T-helper 2 cell treated with Interferon-gamma antibody and Interleukin-4, amounts not matched to agents 5 μg/mL and 100 μg/mL, for 36 hours (primary cell): ENCODE measurements around the gene WDR31.
"Not testable (repeated sequence)": the region's sequence is repeated elsewhere in the genome, so short reads cannot be mapped to it uniquely, and the experiment has no call there.

Experiments
- DNase-seq: peaks from one replicate; pipeline ENCODE4 v3.0.0; 2021; ENCODE audit warnings: low spot score
- H3K27ac Mint-ChIP-seq: one replicate; pipeline ENCODE4 v1.8.0; 2021; ENCODE audit warnings: mild to moderate bottlenecking, mixed read lengths
- H3K27me3 Mint-ChIP-seq: one replicate; pipeline ENCODE4 v1.8.0; 2021; ENCODE audit warnings: low read depth, mixed read lengths
- H3K36me3 Mint-ChIP-seq: one replicate; pipeline ENCODE4 v1.8.0; 2021; ENCODE audit warnings: low read depth, mixed read lengths
- H3K4me1 Mint-ChIP-seq: one replicate; pipeline ENCODE4 v1.8.0; 2021; ENCODE audit warnings: low read depth, mixed read lengths
- H3K4me3 Mint-ChIP-seq: one replicate; pipeline ENCODE4 v1.8.0; 2022; ENCODE audit warnings: mild to moderate bottlenecking, moderate library complexity, mixed read lengths
- H3K9me3 Mint-ChIP-seq: one replicate; pipeline ENCODE4 v1.8.0; 2021; ENCODE audit warnings: mixed read lengths

Gene WDR31

GRCh38 chr9:113340011-113340699 lies at the start of gene WDR31:
TSS of gene WDR31 (minus strand) at chr9:113340275. CDS start at chr9:113332022, 8,253 bp downstream.
- peak; percentile 81 for DNase-seq
- H3K4me1 Mint-ChIP-seq: peaks cover 27% of the 10 kb centered on the region
- H3K9me3 Mint-ChIP-seq: no peaks in the 10 kb centered on the region
- peak within 1 kb of the TSS; percentile 80 for H3K4me3 Mint-ChIP-seq
- peak within 1 kb of the TSS; percentile 38 for H3K27ac Mint-ChIP-seq
- peaks cover 6% of the 10 kb centered on the region for H3K27me3 Mint-ChIP-seq
- no peaks in the 10 kb centered on the region for H3K36me3 Mint-ChIP-seq

DNA sequence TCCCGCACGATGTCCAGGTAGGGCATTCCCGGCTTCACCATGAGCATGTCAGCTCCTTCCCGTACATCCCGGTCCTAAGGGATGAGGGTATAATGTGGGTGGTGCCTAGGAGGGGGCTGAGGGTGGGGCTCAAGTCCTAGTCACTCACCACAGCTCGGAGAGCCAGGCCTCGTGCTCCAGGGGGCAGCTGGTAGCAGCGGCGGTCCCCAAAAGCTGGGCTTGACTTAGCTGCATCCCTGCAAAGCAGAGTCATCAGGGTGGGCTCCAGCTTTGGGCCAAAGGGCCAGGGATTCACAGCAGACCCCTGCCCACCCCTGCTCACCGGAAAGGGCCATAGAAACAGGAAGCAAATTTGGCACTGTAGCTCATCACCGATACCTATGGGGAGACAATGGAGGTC lies 49.4 kb upstream of the WDR31 start:
- no peak overlapping the region for H3K27ac Mint-ChIP-seq
- no peak for DNase-seq
- no peaks in the 10 kb centered on the region for H3K4me1 Mint-ChIP-seq
- H3K4me3 Mint-ChIP-seq: no peak overlapping the region
- no peaks in the 10 kb centered on the region for H3K27me3 Mint-ChIP-seq
- no peaks in the 10 kb centered on the region for H3K9me3 Mint-ChIP-seq
- peaks cover 15% of the 10 kb centered on the region for H3K36me3 Mint-ChIP-seq

- H3K36me3 Mint-ChIP-seq: peaks cover 15% of the 10 kb centered on the region
- no peak for DNase-seq
- no peak overlapping the region for H3K27ac Mint-ChIP-seq
These were observed 48.8 kb upstream of the WDR31 start for GRCh38 chr9:113388833-113389232.

DNA sequence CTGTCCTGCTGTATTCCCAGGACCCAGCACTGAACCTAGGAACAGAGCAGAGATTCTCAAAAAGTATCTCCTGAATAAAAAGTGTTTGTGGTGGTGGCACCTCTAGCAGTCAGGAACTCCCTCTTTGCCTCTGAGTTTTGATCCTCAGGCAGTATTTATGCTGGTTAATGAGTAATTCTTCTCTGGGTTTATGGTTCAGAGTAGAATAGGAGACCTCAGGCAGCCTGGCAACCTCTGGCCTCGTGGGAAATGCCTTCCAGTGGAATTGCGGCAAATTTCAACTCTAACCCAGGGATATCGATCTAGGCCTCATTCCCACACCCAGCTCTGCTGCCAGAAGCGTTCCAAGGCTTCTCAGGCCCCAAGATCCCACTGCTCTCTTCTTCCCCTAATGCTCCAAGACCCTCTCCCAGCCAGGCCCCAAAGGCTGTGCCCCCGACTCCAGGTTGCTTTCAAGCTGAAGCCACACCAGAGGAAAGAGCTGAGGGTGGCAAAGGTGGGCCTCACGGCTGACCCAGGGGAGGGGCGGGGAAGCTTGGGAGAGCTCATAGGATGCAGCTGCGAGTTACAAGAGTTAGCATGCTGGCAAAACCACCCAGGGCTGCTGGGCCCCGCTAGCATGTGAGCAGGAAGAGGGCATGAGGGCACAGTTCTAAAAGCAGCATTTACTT lies 47.6 kb upstream of the WDR31 start:
- Mint-ChIP-seq H3K9me3 (no peaks in the 10 kb centered on the region), H3K36me3 (peaks cover 15% of the 10 kb centered on the region), H3K4me3 (no peak overlapping the region), H3K4me1 (no peaks in the 10 kb centered on the region), H3K27me3 (no peaks in the 10 kb centered on the region), H3K27ac (no peak overlapping the region)
- DNase-seq: no peak

More at GRCh38 chr9:113388833-113389232, 48.8 kb upstream of the WDR31 start:
- Mint-ChIP-seq H3K4me3 (no peak overlapping the region), H3K4me1 (no peaks in the 10 kb centered on the region), H3K9me3 (no peaks in the 10 kb centered on the region), H3K27me3 (no peaks in the 10 kb centered on the region)

DNA sequence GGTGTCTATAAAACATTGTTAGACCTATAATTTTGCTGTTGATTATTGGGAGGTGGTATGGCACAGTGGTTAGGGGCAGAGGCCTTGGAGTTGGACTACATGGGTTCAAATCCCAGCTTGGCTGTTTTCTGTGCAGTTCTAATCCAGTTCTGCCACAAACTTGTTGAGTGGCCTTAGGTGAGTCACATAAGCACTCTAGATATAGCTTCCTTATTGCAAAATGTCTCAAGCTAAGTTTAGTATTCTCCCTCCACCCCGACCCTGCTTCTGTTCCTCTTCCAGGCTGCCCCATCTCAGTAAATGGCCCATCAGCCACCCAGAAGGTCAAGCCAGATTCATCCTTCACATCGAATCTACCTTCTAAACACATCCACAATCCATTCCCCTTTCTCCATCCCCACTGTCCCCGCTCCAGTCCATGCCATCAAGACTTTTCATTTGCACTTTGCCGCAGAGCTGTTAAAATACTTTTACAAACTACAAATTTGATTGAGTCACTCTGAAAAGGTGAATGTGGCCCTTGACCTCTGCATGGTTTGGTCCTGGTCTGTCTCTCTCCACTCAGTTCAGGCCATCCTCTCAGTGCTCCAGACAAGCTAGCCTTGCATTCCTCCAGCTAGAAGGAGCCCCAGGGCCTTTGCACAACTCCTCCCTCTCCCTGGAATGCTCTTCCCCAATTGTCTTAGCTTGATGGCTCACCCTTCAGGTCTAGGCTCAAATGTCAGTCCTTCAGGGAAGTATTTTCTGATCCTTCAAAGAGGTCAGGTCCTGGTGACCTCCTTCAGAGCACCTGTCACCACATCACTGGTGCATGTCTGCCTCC lies 46.7 kb upstream of the WDR31 start:
- Mint-ChIP-seq H3K4me3 (no peak overlapping the region), H3K9me3 (no peaks in the 10 kb centered on the region), H3K27ac (no peak overlapping the region), H3K4me1 (no peaks in the 10 kb centered on the region), H3K36me3 (peaks cover 15% of the 10 kb centered on the region), H3K27me3 (no peaks in the 10 kb centered on the region)
- DNase-seq: no peak

DNA sequence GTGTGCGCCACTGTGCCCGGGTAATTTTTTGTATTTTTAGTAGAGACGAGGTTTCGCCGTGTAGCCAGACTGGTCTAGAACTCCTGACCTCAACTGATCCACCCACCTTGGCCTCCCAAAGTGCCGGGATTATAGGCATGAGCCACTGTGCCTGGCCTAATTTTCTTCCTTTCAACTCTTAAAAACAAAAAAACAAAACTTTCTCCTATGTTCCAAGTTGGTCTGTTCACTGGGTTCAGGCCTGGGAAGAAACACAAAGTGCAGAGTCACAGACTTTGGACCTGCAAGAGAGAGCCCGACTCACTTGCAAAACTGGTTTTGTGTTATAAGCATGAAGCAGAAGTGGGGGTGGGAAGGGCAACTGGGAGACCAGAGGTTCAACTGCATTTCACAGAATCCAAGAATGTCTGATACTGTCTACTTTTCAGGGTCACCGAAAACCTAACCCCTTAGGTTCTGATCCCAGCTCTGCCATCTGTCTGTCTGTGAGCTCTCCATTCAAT lies 41.9 kb upstream of the WDR31 start:
- H3K4me1 Mint-ChIP-seq: peaks cover 2% of the 10 kb centered on the region
- H3K27me3 Mint-ChIP-seq: no peaks in the 10 kb centered on the region
- H3K4me3 Mint-ChIP-seq: no peak overlapping the region
- H3K36me3 Mint-ChIP-seq: peaks cover 6% of the 10 kb centered on the region
- H3K27ac Mint-ChIP-seq: no peak overlapping the region
- no peaks in the 10 kb centered on the region for H3K9me3 Mint-ChIP-seq
- no peak for DNase-seq

DNA sequence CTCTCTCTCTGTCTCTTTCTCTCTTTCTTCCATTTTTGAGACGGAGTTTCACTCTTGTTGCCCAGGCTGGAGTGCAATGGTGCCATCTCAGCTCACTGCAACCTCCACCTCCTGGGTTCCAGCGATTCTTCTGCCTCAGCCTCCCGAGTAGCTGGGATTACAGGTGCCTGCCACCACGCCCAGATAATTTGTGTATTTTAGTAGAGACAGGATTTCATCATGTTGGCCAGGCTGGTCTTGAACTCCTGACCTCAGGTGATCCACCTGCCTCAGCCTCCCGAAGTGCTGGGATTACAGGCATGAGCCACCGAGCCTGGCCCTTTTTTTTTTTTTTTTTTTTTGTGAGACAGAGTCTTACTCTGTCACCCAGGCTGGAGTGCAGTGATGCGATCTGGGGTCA lies 41.4 kb upstream of the WDR31 start:
- H3K4me1 Mint-ChIP-seq, H3K9me3 Mint-ChIP-seq, H3K27me3 Mint-ChIP-seq, H3K36me3 Mint-ChIP-seq, H3K4me3 Mint-ChIP-seq, DNase-seq, H3K27ac Mint-ChIP-seq: not testable (repeated sequence)

DNA sequence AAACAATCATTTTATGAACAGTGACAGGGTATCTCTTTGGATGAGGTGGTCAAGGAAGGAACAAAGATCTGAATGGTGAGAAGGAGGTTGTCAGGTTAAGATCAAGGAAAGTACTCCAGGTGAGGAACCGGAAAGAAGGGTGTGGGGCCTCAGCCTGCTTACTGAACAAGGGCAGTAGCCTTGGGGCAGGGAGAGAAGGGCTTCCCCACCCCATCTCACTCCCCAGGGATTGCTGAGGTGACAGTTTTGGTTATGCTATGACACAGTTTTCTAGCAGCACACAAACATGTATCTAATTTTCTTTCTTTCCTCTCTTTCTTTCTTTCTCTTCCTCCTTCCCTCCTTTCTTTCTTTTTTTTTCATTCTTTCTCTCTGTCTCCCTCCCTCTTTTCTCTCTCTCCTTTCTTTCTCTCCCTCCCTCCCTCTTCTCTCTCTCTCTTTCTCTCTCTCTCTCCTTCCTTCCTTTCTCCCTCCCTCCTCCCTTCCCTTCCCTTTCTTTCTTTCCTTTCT lies 40.8 kb upstream of the WDR31 start:
- Mint-ChIP-seq H3K4me1 (peaks cover 2% of the 10 kb centered on the region), H3K27me3 (no peaks in the 10 kb centered on the region), H3K9me3 (no peaks in the 10 kb centered on the region), H3K4me3 (no peak overlapping the region), H3K36me3 (no peaks in the 10 kb centered on the region), H3K27ac (no peak overlapping the region)
- no peak for DNase-seq

- H3K27ac Mint-ChIP-seq, H3K4me3 Mint-ChIP-seq, H3K9me3 Mint-ChIP-seq, DNase-seq, H3K27me3 Mint-ChIP-seq, H3K4me1 Mint-ChIP-seq, H3K36me3 Mint-ChIP-seq: not testable (repeated sequence)
These were observed 39.7 kb upstream of the WDR31 start for GRCh38 chr9:113379829-113380210.

DNA sequence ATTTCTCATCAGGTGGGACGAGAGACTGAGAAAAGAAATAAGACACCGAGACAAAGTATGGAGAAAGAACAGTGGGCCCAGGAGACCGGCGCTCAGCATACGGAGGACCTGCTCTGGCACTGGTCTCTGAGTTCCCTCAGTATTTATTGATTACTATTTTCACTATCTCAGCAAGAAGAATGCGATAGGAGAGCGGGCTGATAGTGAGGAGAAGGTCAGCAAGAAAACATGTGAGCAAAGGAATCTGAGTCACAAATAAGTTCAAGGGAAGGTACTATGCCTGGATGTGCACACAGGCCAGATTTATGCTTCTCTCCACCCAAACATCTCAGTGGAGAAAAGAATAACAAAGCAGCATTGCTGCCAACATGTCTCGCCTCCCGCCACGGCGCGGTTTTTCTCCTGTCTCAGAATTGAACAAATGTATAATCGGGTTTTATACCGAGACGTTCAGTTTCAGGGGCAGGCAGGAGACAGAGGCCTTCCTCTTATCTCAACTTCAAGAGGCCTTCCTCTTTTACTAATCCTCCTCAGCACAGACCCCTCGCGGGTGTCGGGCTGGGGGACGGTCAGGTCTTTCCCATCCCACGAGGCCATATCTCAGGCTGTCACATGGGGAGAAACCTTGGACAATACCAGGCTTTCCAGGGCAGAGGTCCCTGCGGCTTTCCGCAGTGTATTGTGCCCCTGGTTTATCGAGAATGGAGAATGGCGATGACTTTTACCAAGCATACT lies 39.2 kb upstream of the WDR31 start:
- H3K9me3 Mint-ChIP-seq, H3K27me3 Mint-ChIP-seq, DNase-seq, H3K4me1 Mint-ChIP-seq, H3K4me3 Mint-ChIP-seq, H3K27ac Mint-ChIP-seq: not testable (repeated sequence)
- H3K36me3 Mint-ChIP-seq: peaks cover 10% of the 10 kb centered on the region

- Mint-ChIP-seq H3K27ac (peak within 1 kb of the TSS; percentile 85), H3K9me3 (no peaks in the 10 kb centered on the region), H3K36me3 (peaks cover 15% of the 10 kb centered on the region), H3K27me3 (no peaks in the 10 kb centered on the region), H3K4me3 (peak within 1 kb of the TSS; percentile 91), H3K4me1 (peaks cover 7% of the 10 kb centered on the region)
- DNase-seq: peak; percentile 81
These were observed 36.8 kb upstream of the WDR31 start, which contains the start of gene HDHD3 for GRCh38 chr9:113376634-113377567. TSS of gene HDHD3 (minus strand) at chr9:113376986. CDS start at chr9:113374354, 2,632 bp downstream.

DNA sequence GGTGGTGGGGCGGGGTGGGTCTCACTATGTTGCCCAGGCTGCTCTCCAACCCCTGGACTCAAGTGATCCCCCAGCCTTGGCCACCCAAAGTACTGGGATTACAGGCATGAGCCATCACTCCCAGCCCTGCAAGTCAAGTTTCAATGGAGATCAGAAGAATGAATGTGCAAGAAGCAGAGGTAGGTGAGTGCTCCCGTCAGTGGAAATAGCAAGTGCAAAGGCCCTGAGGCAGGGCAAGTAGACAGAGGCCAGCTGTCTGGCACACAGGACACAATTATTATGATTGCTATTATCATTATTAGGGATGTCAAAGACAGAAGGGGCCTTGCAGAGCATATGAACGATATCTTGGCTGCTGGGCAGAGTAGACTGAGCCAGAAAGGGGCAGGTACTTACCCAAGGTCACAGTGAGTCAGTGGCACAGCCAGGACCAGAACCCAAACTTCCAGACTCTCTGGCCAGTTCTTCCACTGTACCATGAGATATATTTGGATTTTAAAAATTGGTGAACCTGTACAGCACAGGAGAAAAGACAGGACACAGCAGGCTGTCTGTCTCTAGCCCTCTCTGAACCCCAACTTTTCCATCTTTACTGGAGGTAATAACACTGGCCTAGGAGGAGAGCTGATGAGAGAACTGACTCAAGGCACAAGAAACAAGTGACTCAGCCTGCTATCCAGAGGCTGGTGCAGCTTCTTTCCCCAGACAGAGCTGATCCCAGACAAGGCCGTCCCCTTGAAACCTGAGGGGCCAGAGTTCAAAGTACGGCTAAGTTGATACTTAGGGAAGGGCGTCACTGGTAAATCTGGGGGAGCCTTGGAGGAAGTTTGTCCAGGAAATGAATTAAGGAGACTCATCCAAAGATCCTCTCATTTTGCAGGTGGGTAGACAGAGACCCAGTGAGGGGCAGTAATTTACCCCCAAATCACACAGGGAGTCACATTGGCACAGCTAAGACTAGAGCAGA lies 35.3 kb upstream of the WDR31 start:
- H3K27ac Mint-ChIP-seq: peak overlapping the region; percentile 70
- peaks cover 15% of the 10 kb centered on the region for H3K36me3 Mint-ChIP-seq
- H3K4me3 Mint-ChIP-seq: peak overlapping the region; percentile 91
- no peaks in the 10 kb centered on the region for H3K27me3 Mint-ChIP-seq
- no peaks in the 10 kb centered on the region for H3K9me3 Mint-ChIP-seq
- peaks cover 5% of the 10 kb centered on the region for H3K4me1 Mint-ChIP-seq
- no peak for DNase-seq
